Measurements from ENCODE around the gene BANF2. TPM values are rescaled to one million over a fixed set of nuclear protein-coding genes. Genes with fewer than 3 reads are reported as not detected.

BANF2 gene
- total and polyA plus RNA-seq, 2 of the 13 experiments (the other 11 are each of a cell fraction or from before 2014, with no cell fraction given), result 0.35 TPM; not detected in 1

GRCh38 chr20:17682103-17682888, 17.5 kb upstream of the BANF2 start, which contains the start of gene RRBP1 (continued):
- no peak for TF ChIP-seq ZNF556 (CRISPR knock-in tag; IDR thresholded peaks at IDR 0.05; ENCODE audit: borderline replicate concordance)
- peak; percentile 56; the same call in 1 of the 2 replicates for TF ChIP-seq ZNF484 (CRISPR knock-in tag; IDR thresholded peaks at IDR 0.05; ENCODE audit: borderline replicate concordance, low read depth)
- peak; percentile 93; the same call in 1 of the 2 replicates for TF ChIP-seq ZNF674 (CRISPR knock-in tag; IDR thresholded peaks at IDR 0.05; ENCODE audit: low read depth)
- TF ChIP-seq FOSL1 (CRISPR knock-in tag; IDR thresholded peaks at IDR 0.05; ENCODE audit: borderline replicate concordance), result no peak; the same call in 1 of the 2 replicates
- no peak; the same call in 1 of the 2 replicates for TF ChIP-seq SP140L (CRISPR knock-in tag; IDR thresholded peaks at IDR 0.05; ENCODE audit: borderline replicate concordance)
- TF ChIP-seq ZNF260 (CRISPR knock-in tag; IDR thresholded peaks at IDR 0.05; ENCODE audit: borderline replicate concordance, low read depth), result no peak
- TF ChIP-seq SCMH1 (CRISPR knock-in tag; IDR thresholded peaks at IDR 0.05; ENCODE audit: borderline replicate concordance), result no peak
- TF ChIP-seq MIER3 (CRISPR knock-in tag; IDR thresholded peaks at IDR 0.05; ENCODE audit: borderline replicate concordance), result peak; percentile 17; the same call in 1 of the 2 replicates
- peak; percentile 99 for TF ChIP-seq SP2 (CRISPR knock-in tag; IDR thresholded peaks at IDR 0.05)
- no peak; the same call in 1 of the 2 replicates for TF ChIP-seq ZNF816 (CRISPR knock-in tag; IDR thresholded peaks at IDR 0.05; ENCODE audit: borderline replicate concordance)
- peak; percentile 58 for TF ChIP-seq ELF1 (CRISPR knock-in tag; IDR thresholded peaks at IDR 0.05)
- no peak for TF ChIP-seq ZNF839 (CRISPR knock-in tag; IDR thresholded peaks at IDR 0.05; ENCODE audit: borderline replicate concordance)
- no peak for TF ChIP-seq ZBTB1 (CRISPR knock-in tag; IDR thresholded peaks at IDR 0.05; ENCODE audit: borderline replicate concordance)
- TF ChIP-seq RBFOX2 (IDR thresholded peaks at IDR 0.05; ENCODE audit: low read depth, low read length), result peak; percentile 100
- no peak for TF ChIP-seq HMGA1 (CRISPR knock-in tag; conservative IDR thresholded peaks at IDR 0.05)
- TF ChIP-seq ZNF264 (CRISPR knock-in tag; IDR thresholded peaks at IDR 0.05), result peak; percentile 72; the same call in 1 of the 2 replicates
- peak; percentile 84 for TF ChIP-seq SP5 (CRISPR knock-in tag; IDR thresholded peaks at IDR 0.05; ENCODE audit: borderline replicate concordance, low read depth)
- TF ChIP-seq MTF1 (CRISPR knock-in tag; IDR thresholded peaks at IDR 0.05), result peak; percentile 65; the same call in 1 of the 2 replicates
- TF ChIP-seq, protein P1, sequence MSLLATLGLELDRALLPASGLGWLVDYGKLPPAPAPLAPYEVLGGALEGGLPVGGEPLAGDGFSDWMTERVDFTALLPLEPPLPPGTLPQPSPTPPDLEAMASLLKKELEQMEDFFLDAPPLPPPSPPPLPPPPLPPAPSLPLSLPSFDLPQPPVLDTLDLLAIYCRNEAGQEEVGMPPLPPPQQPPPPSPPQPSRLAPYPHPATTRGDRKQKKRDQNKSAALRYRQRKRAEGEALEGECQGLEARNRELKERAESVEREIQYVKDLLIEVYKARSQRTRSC (CRISPR knock-in tag; IDR thresholded peaks at IDR 0.05; ENCODE audit: low read depth), result peak; percentile 71; the same call in 1 of the 2 replicates
- TF ChIP-seq, protein P2, sequence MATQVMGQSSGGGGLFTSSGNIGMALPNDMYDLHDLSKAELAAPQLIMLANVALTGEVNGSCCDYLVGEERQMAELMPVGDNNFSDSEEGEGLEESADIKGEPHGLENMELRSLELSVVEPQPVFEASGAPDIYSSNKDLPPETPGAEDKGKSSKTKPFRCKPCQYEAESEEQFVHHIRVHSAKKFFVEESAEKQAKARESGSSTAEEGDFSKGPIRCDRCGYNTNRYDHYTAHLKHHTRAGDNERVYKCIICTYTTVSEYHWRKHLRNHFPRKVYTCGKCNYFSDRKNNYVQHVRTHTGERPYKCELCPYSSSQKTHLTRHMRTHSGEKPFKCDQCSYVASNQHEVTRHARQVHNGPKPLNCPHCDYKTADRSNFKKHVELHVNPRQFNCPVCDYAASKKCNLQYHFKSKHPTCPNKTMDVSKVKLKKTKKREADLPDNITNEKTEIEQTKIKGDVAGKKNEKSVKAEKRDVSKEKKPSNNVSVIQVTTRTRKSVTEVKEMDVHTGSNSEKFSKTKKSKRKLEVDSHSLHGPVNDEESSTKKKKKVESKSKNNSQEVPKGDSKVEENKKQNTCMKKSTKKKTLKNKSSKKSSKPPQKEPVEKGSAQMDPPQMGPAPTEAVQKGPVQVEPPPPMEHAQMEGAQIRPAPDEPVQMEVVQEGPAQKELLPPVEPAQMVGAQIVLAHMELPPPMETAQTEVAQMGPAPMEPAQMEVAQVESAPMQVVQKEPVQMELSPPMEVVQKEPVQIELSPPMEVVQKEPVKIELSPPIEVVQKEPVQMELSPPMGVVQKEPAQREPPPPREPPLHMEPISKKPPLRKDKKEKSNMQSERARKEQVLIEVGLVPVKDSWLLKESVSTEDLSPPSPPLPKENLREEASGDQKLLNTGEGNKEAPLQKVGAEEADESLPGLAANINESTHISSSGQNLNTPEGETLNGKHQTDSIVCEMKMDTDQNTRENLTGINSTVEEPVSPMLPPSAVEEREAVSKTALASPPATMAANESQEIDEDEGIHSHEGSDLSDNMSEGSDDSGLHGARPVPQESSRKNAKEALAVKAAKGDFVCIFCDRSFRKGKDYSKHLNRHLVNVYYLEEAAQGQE (IDR thresholded peaks at IDR 0.05; ENCODE audit: borderline replicate concordance in 1 of 2, low read depth in 1 of 2, low read length in 2 of 2), result peak in 1 of 2 experiments; percentile 84; a peak in 1 of 4 replicates
- TF ChIP-seq NR2F1 (CRISPR knock-in tag; IDR thresholded peaks at IDR 0.05), result peak; percentile 53 to 84; a peak in 3 of 4 replicates
- TF ChIP-seq, protein P3, sequence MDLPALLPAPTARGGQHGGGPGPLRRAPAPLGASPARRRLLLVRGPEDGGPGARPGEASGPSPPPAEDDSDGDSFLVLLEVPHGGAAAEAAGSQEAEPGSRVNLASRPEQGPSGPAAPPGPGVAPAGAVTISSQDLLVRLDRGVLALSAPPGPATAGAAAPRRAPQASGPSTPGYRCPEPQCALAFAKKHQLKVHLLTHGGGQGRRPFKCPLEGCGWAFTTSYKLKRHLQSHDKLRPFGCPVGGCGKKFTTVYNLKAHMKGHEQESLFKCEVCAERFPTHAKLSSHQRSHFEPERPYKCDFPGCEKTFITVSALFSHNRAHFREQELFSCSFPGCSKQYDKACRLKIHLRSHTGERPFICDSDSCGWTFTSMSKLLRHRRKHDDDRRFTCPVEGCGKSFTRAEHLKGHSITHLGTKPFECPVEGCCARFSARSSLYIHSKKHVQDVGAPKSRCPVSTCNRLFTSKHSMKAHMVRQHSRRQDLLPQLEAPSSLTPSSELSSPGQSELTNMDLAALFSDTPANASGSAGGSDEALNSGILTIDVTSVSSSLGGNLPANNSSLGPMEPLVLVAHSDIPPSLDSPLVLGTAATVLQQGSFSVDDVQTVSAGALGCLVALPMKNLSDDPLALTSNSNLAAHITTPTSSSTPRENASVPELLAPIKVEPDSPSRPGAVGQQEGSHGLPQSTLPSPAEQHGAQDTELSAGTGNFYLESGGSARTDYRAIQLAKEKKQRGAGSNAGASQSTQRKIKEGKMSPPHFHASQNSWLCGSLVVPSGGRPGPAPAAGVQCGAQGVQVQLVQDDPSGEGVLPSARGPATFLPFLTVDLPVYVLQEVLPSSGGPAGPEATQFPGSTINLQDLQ (CRISPR knock-in tag; IDR thresholded peaks at IDR 0.05), result no peak

Data from HepG2 (cell line).